Measurements from ENCODE around the gene DDX41.

- TF ChIP-seq EZH2phosphoT487 (IDR thresholded peaks at IDR 0.05; ENCODE audit: borderline replicate concordance, low read depth, low read length) (no peak), CTCF (conservative IDR thresholded peaks at IDR 0.05; ENCODE audit: low read length) (no peak)
Measured at GRCh38 chr5:177539411-177539810, 22.6 kb upstream of the DDX41 start.
